Ectodermal cell (in vitro differentiated cells): ENCODE measurements around the gene C6.

Source experiments
- H3K27ac ChIP-seq: 2 replicates; pipeline ENCODE4 v1.7.0; 2013; ENCODE audit warnings: mild to moderate bottlenecking, low read depth, low read length; ENCODE audit not compliant: insufficient read depth, poor library complexity, severe bottlenecking
- H3K27me3 ChIP-seq: 2 replicates; pipeline ENCODE4 v1.7.0; 2013; ENCODE audit warnings: mild to moderate bottlenecking, low read length; ENCODE audit not compliant: insufficient read depth, control insufficient read depth, poor library complexity, severe bottlenecking
- H3K36me3 ChIP-seq: one replicate; pipeline ENCODE4 v1.7.0; 2013; ENCODE audit warnings: low read length; ENCODE audit not compliant: control insufficient read depth, insufficient read depth
- H3K4me1 ChIP-seq: one replicate; pipeline ENCODE4 v1.7.0; 2013; ENCODE audit warnings: low read length; ENCODE audit not compliant: control insufficient read depth, insufficient read depth
- H3K4me3 ChIP-seq: 2 replicates; pipeline ENCODE4 v1.7.0; 2013; ENCODE audit warnings: low read depth, low read length, control low read depth; ENCODE audit not compliant: insufficient read depth
- H3K9me3 ChIP-seq: 2 replicates; pipeline ENCODE4 v1.7.0; 2013; ENCODE audit warnings: mild to moderate bottlenecking, low read length, moderate library complexity; ENCODE audit not compliant: control insufficient read depth
- WGBS, 2 experiments: methylation state at CpG; one replicate each; pipeline ENCODE4 v1.1.7; 2013; ENCODE audit warnings: missing lambda C conversion rate in 2 of 2; 5-methylcytosine and 5-hydroxymethylcytosine counted together

Gene C6

DNA sequence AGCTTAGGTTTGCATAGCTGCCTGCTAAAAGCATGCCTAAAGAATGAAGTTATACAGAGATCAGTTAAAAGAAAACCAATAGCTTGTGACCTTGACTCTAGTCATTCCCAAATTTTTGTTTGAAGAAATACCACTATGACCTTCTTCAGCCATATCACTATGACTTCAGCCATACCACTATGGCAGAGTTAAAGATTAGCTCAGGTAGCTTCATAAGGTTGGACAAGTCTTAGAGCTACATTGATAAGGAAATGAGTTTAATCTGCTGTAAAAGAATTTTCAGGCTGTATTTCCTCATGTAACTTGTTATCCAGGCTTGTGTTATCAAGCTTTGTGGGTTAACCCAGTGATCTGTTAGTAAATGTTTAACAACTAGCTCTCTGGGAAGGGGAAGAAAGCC lies 30.7 kb downstream of the C6 start:
- H3K27ac ChIP-seq: no peak overlapping the region
- no peaks in the 10 kb centered on the region for H3K36me3 ChIP-seq
- no peaks in the 10 kb centered on the region for H3K9me3 ChIP-seq
- no peak overlapping the region for H3K4me3 ChIP-seq
- H3K4me1 ChIP-seq: no peaks in the 10 kb centered on the region
- H3K27me3 ChIP-seq: no peaks in the 10 kb centered on the region

DNA sequence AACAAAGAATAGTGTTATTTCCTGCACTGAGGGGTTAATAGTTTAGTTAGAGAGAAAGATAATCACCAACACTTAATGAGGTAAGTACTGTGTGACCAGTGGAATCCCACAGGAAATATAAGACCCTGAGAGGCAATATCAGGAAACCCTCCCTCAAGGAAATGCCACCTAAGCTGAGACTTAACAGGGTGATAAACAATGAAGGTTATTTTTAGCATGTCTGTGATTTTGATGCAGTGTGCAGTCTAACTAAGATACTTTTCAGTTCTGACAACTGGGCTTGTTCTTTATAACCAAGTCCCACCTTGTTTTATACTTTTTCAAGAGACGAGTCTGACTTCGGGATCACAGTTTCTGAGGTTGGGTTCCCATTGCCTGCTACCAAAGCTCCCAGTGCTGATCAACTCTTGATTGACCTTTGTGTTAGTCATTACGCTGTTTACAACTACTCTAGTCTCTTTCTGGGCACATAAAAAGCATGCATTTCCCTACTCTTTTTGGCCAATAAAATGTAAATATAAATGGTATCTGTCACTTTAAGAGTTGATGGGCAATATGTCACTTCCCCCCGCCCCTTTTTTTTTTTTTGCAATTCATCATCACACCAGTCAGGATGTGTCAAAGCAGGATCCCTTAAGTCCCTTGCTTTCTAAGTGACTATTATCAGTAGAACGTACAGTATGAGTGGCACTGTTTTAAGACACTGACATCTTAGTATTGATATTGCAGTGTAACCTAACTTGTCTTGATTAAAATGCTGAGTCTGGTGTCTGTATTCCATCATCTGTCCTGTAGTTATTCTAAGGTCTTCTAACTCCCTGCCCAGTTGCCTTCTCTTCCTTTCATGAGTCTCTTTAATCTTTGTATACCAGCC lies 31.4 kb downstream of the C6 start:
- Histone ChIP-seq H3K4me3 (no peak overlapping the region), H3K27ac (no peak overlapping the region), H3K36me3 (no peaks in the 10 kb centered on the region), H3K9me3 (no peaks in the 10 kb centered on the region), H3K4me1 (no peaks in the 10 kb centered on the region), H3K27me3 (no peaks in the 10 kb centered on the region)
- 92 to 95% methylated on average over 4 to 5 of the region's 5 CpGs for WGBS, 2 experiments

DNA sequence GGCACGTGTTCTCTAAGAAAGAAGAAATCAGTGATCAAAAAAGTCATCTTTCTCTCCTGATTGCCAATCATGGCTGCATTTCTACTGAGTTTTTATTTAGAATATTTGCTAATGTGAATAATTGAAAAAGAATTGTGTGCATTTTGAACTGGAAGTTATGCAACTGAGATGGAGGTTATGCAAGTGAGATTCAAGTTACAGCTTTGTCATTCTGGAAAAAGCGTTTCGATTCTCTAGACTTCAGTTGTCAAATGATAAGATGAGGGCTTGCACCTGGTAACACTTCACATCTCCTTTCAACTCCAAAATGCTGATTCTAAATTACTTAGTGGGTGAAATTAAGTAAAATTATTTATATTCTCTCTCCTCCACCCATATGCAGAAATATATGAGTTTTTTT lies 36.4 kb downstream of the C6 start:
- 82 to 98% methylated on average over 1 to 3 of the region's 3 CpGs for WGBS, 2 experiments
- Histone ChIP-seq H3K4me1 (no peaks in the 10 kb centered on the region), H3K27me3 (no peaks in the 10 kb centered on the region), H3K9me3 (no peaks in the 10 kb centered on the region), H3K27ac (no peak overlapping the region), H3K4me3 (no peak overlapping the region), H3K36me3 (no peaks in the 10 kb centered on the region)

DNA sequence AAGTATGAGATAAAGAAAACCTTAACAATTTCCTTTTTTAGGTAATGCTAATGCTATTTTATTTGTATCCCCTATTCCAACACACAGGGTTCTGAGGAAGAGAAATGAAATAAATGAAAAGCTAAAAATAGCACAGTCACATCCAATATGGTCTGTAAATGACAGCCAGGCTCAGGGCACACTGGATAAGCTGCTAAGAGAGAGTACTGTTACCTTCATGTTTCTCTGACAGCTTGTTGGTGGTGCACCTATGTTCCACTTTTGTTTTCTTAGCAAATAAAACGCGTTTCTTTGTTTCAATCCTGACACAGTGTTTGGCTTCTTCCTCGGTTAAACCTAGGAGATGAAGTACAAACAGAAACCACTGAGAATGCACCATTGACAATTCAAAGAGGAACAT lies 41.3 kb downstream of the C6 start:
- H3K4me3 ChIP-seq: no peak overlapping the region
- no peak overlapping the region for H3K27ac ChIP-seq
- no peaks in the 10 kb centered on the region for H3K9me3 ChIP-seq
- H3K4me1 ChIP-seq: no peaks in the 10 kb centered on the region
- no peaks in the 10 kb centered on the region for H3K27me3 ChIP-seq
- 93 to 98% methylated on average over 3 of the region's 3 CpGs for WGBS, 2 experiments
- no peaks in the 10 kb centered on the region for H3K36me3 ChIP-seq

DNA sequence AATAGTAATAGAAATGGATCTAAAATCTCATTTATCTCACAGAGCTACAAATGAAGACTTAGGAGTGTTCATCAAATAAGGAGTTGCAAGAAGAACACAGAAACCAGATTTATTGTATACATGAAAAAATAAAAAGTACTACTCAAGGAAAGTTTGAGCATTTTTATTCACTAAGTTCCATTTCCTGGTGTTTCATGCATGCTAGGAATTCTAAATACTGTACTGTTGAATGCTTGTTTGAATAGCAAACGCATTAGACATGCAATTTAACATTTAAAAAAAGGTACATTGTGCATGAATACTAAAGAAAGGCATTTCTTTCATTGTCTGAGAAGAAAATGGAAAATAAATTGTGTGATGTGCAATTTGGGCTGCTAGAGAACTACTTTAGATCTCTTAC lies 52.1 kb downstream of the C6 start:
- Histone ChIP-seq H3K9me3 (no peaks in the 10 kb centered on the region), H3K4me3 (no peak overlapping the region), H3K36me3 (no peaks in the 10 kb centered on the region), H3K27ac (no peak overlapping the region), H3K4me1 (no peaks in the 10 kb centered on the region), H3K27me3 (no peaks in the 10 kb centered on the region)
- WGBS, 2 experiments: 100% methylated on average over 1 of the region's 1 CpG; no CpG with 5 or more reads in 1 of the 2 experiments

DNA sequence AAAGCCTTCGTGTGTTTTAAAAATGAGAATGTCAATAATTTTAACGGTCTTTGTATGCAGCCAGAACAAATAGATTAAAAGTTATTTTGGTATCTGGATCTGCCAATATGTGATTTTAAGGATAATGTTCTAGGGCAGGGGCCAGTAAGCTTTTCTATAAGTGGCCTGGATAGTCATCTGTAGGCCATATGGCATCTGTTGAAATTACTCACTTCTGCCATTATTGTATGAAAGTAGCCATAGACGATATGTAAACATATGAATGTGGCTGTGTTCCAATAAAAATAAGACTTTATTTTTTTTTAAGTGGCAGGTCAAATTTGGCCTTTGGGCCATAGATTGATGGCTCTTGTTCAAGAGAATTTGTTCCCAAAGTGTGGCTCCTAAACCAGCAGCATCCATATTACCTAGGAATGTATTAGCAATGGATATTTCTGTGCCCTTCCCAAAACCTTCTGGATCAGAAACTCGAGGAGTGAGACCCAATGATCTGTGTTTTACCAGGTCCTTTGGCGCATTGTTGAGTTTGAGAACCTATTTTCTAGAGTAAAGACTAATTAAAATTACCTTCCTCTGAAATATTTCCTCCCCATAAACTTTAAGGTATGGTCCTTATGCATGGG lies 55.9 kb downstream of the C6 start:
- Histone ChIP-seq H3K27ac (no peak overlapping the region), H3K9me3 (no peaks in the 10 kb centered on the region), H3K36me3 (no peaks in the 10 kb centered on the region), H3K4me3 (no peak overlapping the region), H3K27me3 (no peaks in the 10 kb centered on the region), H3K4me1 (no peaks in the 10 kb centered on the region)
- 86 to 97% methylated on average over 5 of the region's 5 CpGs for WGBS, 2 experiments

DNA sequence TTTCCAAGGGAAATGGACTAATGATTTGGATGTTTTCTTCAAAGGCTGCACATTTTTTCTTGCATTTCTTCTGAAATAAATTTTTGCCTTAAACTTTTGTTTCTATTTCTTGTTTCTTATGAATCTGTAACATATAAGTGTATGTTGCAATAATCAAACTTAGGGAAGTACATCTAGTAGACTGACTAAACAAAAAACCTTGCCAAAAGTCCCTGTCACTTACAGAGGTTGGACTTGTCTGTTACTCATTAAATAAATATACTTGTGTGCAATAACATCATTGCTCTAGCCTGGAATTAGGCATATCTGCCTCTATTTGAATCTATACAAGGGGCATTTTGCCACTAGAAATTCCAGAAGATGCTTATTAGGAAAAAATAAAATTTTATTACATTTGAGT lies 56.6 kb downstream of the C6 start:
- Histone ChIP-seq H3K27ac (no peak overlapping the region), H3K9me3 (no peaks in the 10 kb centered on the region), H3K36me3 (no peaks in the 10 kb centered on the region), H3K4me1 (no peaks in the 10 kb centered on the region), H3K27me3 (no peaks in the 10 kb centered on the region), H3K4me3 (no peak overlapping the region)

DNA sequence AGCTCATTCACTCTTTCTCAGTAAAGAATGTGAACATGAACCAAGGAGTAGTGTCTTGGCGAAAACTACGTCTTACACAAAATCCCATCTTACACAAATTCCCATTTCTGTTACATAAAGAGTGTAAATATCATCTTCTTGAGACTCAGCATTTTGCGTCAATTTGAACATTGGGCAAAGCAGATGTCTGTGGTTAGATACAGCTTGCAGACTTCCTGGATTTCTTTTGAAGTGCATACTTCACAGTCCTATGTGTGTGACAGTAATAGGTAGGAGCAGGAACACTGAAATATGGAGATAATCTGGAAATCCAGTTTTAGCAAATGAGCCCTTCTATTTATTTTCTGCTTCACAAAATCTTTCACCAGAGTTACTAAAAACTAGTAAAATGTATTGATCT lies 58.8 kb downstream of the C6 start:
- no peaks in the 10 kb centered on the region for H3K36me3 ChIP-seq
- H3K9me3 ChIP-seq: no peaks in the 10 kb centered on the region
- WGBS, 2 experiments: 95 to 97% methylated on average over 3 of the region's 3 CpGs
- H3K27ac ChIP-seq: no peak overlapping the region
- no peaks in the 10 kb centered on the region for H3K27me3 ChIP-seq
- H3K4me3 ChIP-seq: no peak overlapping the region
- no peaks in the 10 kb centered on the region for H3K4me1 ChIP-seq

DNA sequence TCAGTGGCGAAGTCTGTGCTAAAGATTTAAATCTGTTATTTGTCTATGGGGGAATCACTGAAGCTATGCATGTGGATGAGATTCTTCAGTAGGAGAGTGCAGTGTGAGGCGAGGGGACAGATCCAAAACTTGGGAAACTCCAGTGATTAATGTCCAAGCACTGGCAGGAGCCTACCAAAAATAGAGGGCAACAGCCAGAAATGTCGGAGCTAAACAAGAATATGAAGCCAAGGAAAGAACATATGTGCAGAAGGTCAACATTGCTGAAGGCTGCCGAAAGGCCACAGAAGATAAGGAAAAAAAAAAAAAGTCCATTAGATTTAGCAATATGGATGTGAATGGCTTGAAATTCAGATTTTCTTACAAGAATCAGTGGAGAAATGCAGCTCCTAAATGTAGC lies 61.8 kb downstream of the C6 start:
- Histone ChIP-seq H3K27me3 (no peaks in the 10 kb centered on the region), H3K36me3 (no peaks in the 10 kb centered on the region), H3K27ac (no peak overlapping the region), H3K4me3 (no peak overlapping the region), H3K4me1 (no peaks in the 10 kb centered on the region), H3K9me3 (no peaks in the 10 kb centered on the region)
- WGBS, 2 experiments: 94 to 95% methylated on average over 4 of the region's 4 CpGs

DNA sequence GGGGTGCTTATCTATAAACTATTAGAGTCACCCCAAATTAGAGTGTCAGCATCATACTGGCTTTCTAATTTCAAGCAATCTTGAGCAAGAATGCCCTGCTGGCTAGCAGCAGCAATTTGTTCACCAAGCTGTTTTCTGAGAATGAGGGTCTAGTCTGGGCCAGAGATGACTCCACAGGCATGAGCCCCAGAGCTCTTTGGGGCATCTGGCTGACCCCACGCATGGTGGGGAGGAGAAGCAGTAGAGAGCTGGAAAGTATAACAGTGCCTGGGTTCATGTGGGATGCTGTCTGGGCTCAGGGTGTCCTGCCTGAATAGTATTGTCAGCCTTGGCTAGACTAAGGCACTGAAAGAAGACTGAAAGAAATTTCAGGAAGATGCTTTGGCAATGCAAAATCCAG lies 64.9 kb downstream of the C6 start:
- 87 to 97% methylated on average over 1 of the region's 1 CpG for WGBS, 2 experiments
- Histone ChIP-seq H3K4me3 (no peak overlapping the region), H3K4me1 (no peaks in the 10 kb centered on the region), H3K27ac (no peak overlapping the region), H3K9me3 (no peaks in the 10 kb centered on the region), H3K36me3 (no peaks in the 10 kb centered on the region), H3K27me3 (no peaks in the 10 kb centered on the region)
